ENCODE data around the gene CD2BP2. TPM values are rescaled to one million over a fixed set of nuclear protein-coding genes. Genes with fewer than 3 reads are reported as not detected.

Gene CD2BP2
- total and polyA plus RNA-seq, 12 donors: 27.5 to 95.8 (median 73.0) TPM

DNA sequence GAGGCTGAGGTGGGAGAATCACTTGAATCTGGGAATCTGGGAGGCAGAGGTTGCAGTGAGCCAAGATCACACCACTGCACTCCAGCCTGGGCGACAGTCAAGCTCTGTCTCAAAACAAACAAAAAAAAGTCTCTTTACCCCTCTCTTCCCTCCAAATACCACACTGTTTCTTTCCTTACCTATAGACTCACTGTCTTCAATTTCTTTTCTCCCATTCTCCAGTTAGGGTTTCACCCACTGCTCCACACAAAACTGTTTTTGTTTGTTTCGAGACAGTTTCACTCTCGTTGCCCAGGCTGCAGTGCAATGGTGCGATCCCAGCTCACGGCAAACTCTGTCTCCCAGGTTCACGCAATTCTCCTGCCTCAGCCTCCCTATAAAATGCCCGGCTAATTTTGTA is 6.1 kb upstream of the CD2BP2 start:
- intact Hi-C loops (cut with DNase I): no loop called here
- no peak overlapping the region for H3K27ac ChIP-seq
- H3K4me3 ChIP-seq: no peak overlapping the region
- WGBS, 4 donors: 93 to 96% (median 95%) methylated on average over 7 of the region's 7 CpGs
- H3K36me3 ChIP-seq (replicated peaks in 1 of 2): peaks cover 0 to 73% of the 10 kb centered on the region in 2 donors
- DNase-seq: no peak
- no peaks in the 10 kb centered on the region for H3K9me3 ChIP-seq (replicated peaks in 1 of 3)
- no peak for TF ChIP-seq CTCF (IDR thresholded peaks at IDR 0.05)
- TF ChIP-seq POLR2A (IDR thresholded peaks at IDR 0.05): no peak
- no peaks in the 10 kb centered on the region for H3K27me3 ChIP-seq
- peaks cover 9 to 16% of the 10 kb centered on the region in 2 donors for H3K4me1 ChIP-seq (replicated peaks in 1 of 2)

DNA sequence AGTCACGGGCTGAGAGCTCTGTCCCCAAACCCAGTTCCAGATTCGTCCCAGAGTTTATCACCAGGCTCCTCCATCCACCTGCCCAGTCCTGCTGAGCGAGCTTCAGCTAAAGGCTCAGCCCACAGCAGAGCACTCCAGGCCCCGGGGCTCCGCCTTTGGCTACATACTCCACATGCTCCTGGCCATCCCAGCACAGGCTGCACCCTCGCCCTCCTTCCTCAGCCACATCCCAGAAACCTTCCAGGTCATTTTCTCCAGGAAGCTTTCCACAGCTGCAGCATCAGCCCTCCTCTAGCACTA is 4.7 kb upstream of the CD2BP2 start:
- TF ChIP-seq POLR2A (IDR thresholded peaks at IDR 0.05) (no peak), CTCF (IDR thresholded peaks at IDR 0.05) (no peak)
- H3K4me3 ChIP-seq: no peak overlapping the region
- H3K4me1 ChIP-seq (replicated peaks in 1 of 2): peaks cover 14 to 17% of the 10 kb centered on the region in 2 donors
- H3K36me3 ChIP-seq (replicated peaks in 1 of 2): peaks cover 0 to 60% of the 10 kb centered on the region in 2 donors
- no peak for DNase-seq
- intact Hi-C loops (cut with DNase I): no loop called here
- 68 to 86% (median 77%) methylated on average over 1 to 6 of the region's 6 CpGs for WGBS, 4 donors
- no peaks in the 10 kb centered on the region for H3K9me3 ChIP-seq (replicated peaks in 1 of 3)
- no peak overlapping the region for H3K27ac ChIP-seq
- no peaks in the 10 kb centered on the region for H3K27me3 ChIP-seq

GRCh38 chr16:30358990-30359870 is 4.1 kb upstream of the CD2BP2 start:
- peaks cover 17 to 18% of the 10 kb centered on the region in 2 donors for H3K4me1 ChIP-seq (replicated peaks in 1 of 2)
- intact Hi-C loops (cut with DNase I): no loop called here
- TF ChIP-seq CTCF (IDR thresholded peaks at IDR 0.05) (no peak), POLR2A (IDR thresholded peaks at IDR 0.05) (no peak)
- H3K27me3 ChIP-seq: no peaks in the 10 kb centered on the region
- peaks cover 0 to 54% of the 10 kb centered on the region in 2 donors for H3K36me3 ChIP-seq (replicated peaks in 1 of 2)
- DNase-seq: peak in 1 of 7 donors; percentile 24
- no peak overlapping the region for H3K27ac ChIP-seq
- H3K9me3 ChIP-seq (replicated peaks in 1 of 3): no peaks in the 10 kb centered on the region
- no peak overlapping the region for H3K4me3 ChIP-seq
- 89 to 91% (median 90%) methylated on average over 17 to 28 of the region's 28 CpGs for WGBS, 4 donors

- intact Hi-C loops (cut with DNase I): no loop called here
- DNase-seq: peak in 1 of 7 donors; percentile 17
These were observed 3.4 kb upstream of the CD2BP2 start for GRCh38 chr16:30358577-30358936.

More at GRCh38 chr16:30358577-30358936, 3.4 kb upstream of the CD2BP2 start:
- Histone ChIP-seq H3K4me3 (no peak overlapping the region), H3K4me1 (replicated peaks in 1 of 2) (peaks cover 23 to 25% of the 10 kb centered on the region in 2 donors), H3K27me3 (no peaks in the 10 kb centered on the region), H3K27ac (no peak overlapping the region), H3K36me3 (replicated peaks in 1 of 2) (peaks cover 0 to 52% of the 10 kb centered on the region in 2 donors), H3K9me3 (replicated peaks in 1 of 3) (no peaks in the 10 kb centered on the region)
- 90 to 93% (median 92%) methylated on average over 2 to 9 of the region's 9 CpGs; no CpG with 5 or more reads in 1 of the 4 donors for WGBS, 4 donors
- TF ChIP-seq POLR2A (IDR thresholded peaks at IDR 0.05): no peak
- TF ChIP-seq CTCF (IDR thresholded peaks at IDR 0.05): no peak

All from adrenal gland (tissue), 12 donors.